Body of pancreas (tissue), 4 donors: ENCODE measurements around the gene LEMD2. TPM values are rescaled to one million over a fixed set of nuclear protein-coding genes. Genes with fewer than 3 reads are reported as not detected.

ENCODE experiments used
- ATAC-seq: fragments of 150-250 bp; one replicate; pipeline ENCODE4 v1.9.1; 2016
- DNase-seq, 4 donors: peaks; one replicate each; pipeline ENCODE4 v3.0.0-alpha.2; 2019
- H3K27ac ChIP-seq, 4 donors: fragments of 200-600 bp; sonication (generic); 1 replicate in 3 of 4; 2 replicates in 1 of 4; pipeline versions ENCODE4 v1.5.1 to v1.6.1; 2016 to 2019; ENCODE audit warnings: mild to moderate bottlenecking in 1 of 4, mixed read lengths in 1 of 4, moderate library complexity in 1 of 4
- H3K27me3 ChIP-seq, 2 donors: fragments of 200-600 bp; sonication (generic); one replicate each; pipeline ENCODE4 v1.6.0; 2016; ENCODE audit warnings: mild to moderate bottlenecking in 1 of 2
- H3K36me3 ChIP-seq, 2 donors: fragments of 200-600 bp; sonication (generic); replicated peaks in 1 of 2; 2 replicates each; pipeline ENCODE4 v1.5.1; 2016; ENCODE audit warnings: low read depth in 2 of 2; ENCODE audit not compliant: insufficient read depth in 1 of 2
- H3K4me1 ChIP-seq: fragments of 200-600 bp; sonication (generic); one replicate; pipeline ENCODE4 v1.6.0; 2016
- H3K4me3 ChIP-seq, 2 donors: fragments of 200-600 bp; sonication (generic); 1 replicate in 1 of 2; 2 replicates in 1 of 2; pipeline ENCODE4 v1.5.1; 2016 to 2019
- H3K9me3 ChIP-seq, 3 donors: fragments of 200-600 bp; sonication (generic); 1 replicate in 2 of 3; 2 replicates in 1 of 3; pipeline ENCODE4 v1.5.1; 2016
- CTCF ChIP-seq, 7 experiments: fragments of 450-650 bp in 4 of 7; fragments of 200-600 bp in 3 of 7; sonication (generic) in 3 of 7; IDR thresholded peaks; one replicate each; pipeline ENCODE4 v1.5.1; 2016 to 2019; ENCODE audit warnings: antibody characterized with exemption in 7 of 7
- POLR2A ChIP-seq, 3 donors: fragments of 450-650 bp; IDR thresholded peaks; one replicate each; pipeline ENCODE4 v1.6.1; 2016; ENCODE audit warnings: antibody characterized with exemption in 3 of 3, mild to moderate bottlenecking in 2 of 3
- WGBS, 2 donors: methylation state at CpG; one replicate each; pipeline ENCODE4 v1.1.5; 2017; 5-methylcytosine and 5-hydroxymethylcytosine counted together
- intact Hi-C: fragments of 100-400 bp; cut with DNase I; formaldehyde crosslinking; loops from one replicate; pipeline ENCODE4 v1.15.1; 2023
- total RNA-seq, 2 donors: library from RNA; depleted of rRNA; stranded (reverse); fragments of >200 nt; gene quantifications; one replicate each; pipeline ENCODE4 v1.1.0, GENCODE V29; 2016

The LEMD2 gene
- total RNA-seq, 2 donors from 2014 or later, result 32.7 to 48.8 TPM

- no peaks in the 10 kb centered on the region for H3K9me3 ChIP-seq
- no peaks in the 10 kb centered on the region for H3K36me3 ChIP-seq
- DNase-seq (no peak), ATAC-seq (no peak)
- TF ChIP-seq POLR2A (IDR thresholded peaks at IDR 0.05) (no peak), CTCF (IDR thresholded peaks at IDR 0.05) (no peak)
- H3K4me1 ChIP-seq, result peaks cover 36% of the 10 kb centered on the region
- no peak overlapping the region for H3K4me3 ChIP-seq
- WGBS, 2 donors, result 37 to 38% methylated on average over 3 of the region's 3 CpGs
- H3K27me3 ChIP-seq, result no peaks in the 10 kb centered on the region
- peak overlapping the region in 1 of 4 donors; percentile 55 for H3K27ac ChIP-seq
- intact Hi-C loops, result no loop called here
These were observed 65.4 kb downstream of the LEMD2 start for GRCh38 chr6:33723371-33724085.

GRCh38 chr6:33722103-33722623, 66.8 kb downstream of the LEMD2 start:
- Histone ChIP-seq H3K36me3 (no peaks in the 10 kb centered on the region), H3K27ac (no peak overlapping the region), H3K4me1 (peaks cover 35% of the 10 kb centered on the region), H3K27me3 (no peaks in the 10 kb centered on the region), H3K4me3 (no peak overlapping the region), H3K9me3 (no peaks in the 10 kb centered on the region)
- ATAC-seq (no peak), DNase-seq (no peak)
- intact Hi-C loops, result no loop called here
- no peak for TF ChIP-seq POLR2A (IDR thresholded peaks at IDR 0.05)
- no peak for TF ChIP-seq CTCF (IDR thresholded peaks at IDR 0.05)
- 94 to 96% methylated on average over 5 of the region's 5 CpGs for WGBS, 2 donors

GRCh38 chr6:33721508-33721907, 67.4 kb downstream of the LEMD2 start:
- Histone ChIP-seq H3K4me3 (no peak overlapping the region), H3K4me1 (peaks cover 35% of the 10 kb centered on the region), H3K36me3 (no peaks in the 10 kb centered on the region), H3K27me3 (no peaks in the 10 kb centered on the region), H3K9me3 (no peaks in the 10 kb centered on the region), H3K27ac (peak overlapping the region in 1 of 4 donors; percentile 57)
- ATAC-seq, result no peak
- 58 to 69% methylated on average over 5 of the region's 5 CpGs for WGBS, 2 donors
- TF ChIP-seq POLR2A (IDR thresholded peaks at IDR 0.05) (no peak), CTCF (IDR thresholded peaks at IDR 0.05) (no peak)
- no peak for DNase-seq
- intact Hi-C loops, result no loop called here

Other genes with a start within 250 kb of the LEMD2 start
- gene BAK1, start 208.9 kb downstream of the LEMD2 start, total RNA-seq, result 1 to 10 TPM; 2.3 to 5.7 TPM
- gene ITPR3, start 167.8 kb downstream of the LEMD2 start, total RNA-seq, result 10 to 100 TPM; 17.5 to 25.9 TPM
- gene UQCC2, start 77.4 kb downstream of the LEMD2 start, total RNA-seq, result 10 to 100 TPM in 1 of 2 donors, 1 to 10 TPM in 1; 4.0 to 17.6 TPM
- not detected for gene IP6K3, start 42.2 kb downstream of the LEMD2 start, total RNA-seq
- gene MLN, start 14.9 kb upstream of the LEMD2 start, total RNA-seq, result not detected